Body of pancreas (tissue), 4 donors: ENCODE results near the gene EML4.

ENCODE experiments used
- CTCF ChIP-seq, 7 experiments: fragments of 450-650 bp in 4 of 7; fragments of 200-600 bp in 3 of 7; sonication (generic) in 3 of 7; IDR thresholded peaks; one replicate each; pipeline ENCODE4 v1.5.1; 2016 to 2019; ENCODE audit warnings: antibody characterized with exemption in 7 of 7
- POLR2A ChIP-seq, 3 donors: fragments of 450-650 bp; IDR thresholded peaks; one replicate each; pipeline ENCODE4 v1.6.1; 2016; ENCODE audit warnings: antibody characterized with exemption in 3 of 3, mild to moderate bottlenecking in 2 of 3

- TF ChIP-seq POLR2A (IDR thresholded peaks at IDR 0.05) (no peak), CTCF (IDR thresholded peaks at IDR 0.05) (no peak)
Measured at GRCh38 chr2:42361728-42362283, 192.7 kb downstream of the EML4 start.
